GM19463 (cell line): ENCODE data around the gene PRDM1.

Experiments used
- ATAC-seq: cut with Tn5 transposase; IDR thresholded peaks from one replicate; pipeline ENCODE4 v1.9.1; 2021; ENCODE audit warnings: mild to moderate bottlenecking, moderate library complexity; ENCODE audit not compliant: unreplicated experiment

Gene PRDM1

DNA sequence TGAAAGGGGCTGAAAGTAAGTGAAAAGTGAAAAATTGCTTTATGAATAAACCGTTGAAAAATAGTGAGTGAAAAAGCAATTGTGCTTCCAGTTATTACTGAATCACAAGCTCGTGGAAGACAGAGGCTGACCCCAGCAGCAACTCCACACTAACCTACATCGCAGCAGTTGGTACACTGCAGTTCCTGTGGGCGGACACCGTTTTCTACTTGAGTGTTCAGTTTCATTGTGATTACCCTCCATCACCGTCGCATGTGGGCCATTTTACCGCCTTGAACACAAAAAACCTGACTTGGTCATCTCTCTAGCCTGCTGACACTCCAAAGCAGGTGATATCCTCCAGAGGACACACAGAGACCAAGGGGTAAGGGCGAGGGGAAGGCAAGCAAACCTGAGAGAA, 28.4 kb downstream of the PRDM1 start:
- peak; percentile 90 for ATAC-seq

DNA sequence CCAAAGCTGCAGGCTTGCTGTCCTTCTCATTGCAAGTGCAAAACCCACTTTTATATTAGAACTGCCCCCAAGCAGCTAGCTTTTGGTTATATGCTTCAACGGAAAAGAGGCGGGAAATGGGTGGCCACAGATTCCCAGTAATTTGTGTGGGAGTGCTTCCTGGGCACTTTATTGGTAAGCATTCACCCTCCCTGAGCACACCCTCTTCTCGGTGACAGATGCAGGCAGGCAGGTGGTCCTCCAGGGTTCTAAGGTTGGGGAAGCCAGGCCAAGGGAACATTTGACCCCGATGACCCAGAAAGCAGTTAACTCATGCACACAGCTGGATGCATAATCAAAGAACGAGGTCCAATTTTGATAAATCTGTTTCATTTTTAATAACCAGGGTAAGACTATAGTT, 29.1 kb downstream of the PRDM1 start:
- no peak for ATAC-seq

GRCh38 chr6:106116125-106116832, 30.1 kb downstream of the PRDM1 start:
- no peak for ATAC-seq

- ATAC-seq: peak; percentile 28
Measured at GRCh38 chr6:106117579-106117978, 31.4 kb downstream of the PRDM1 start.

DNA sequence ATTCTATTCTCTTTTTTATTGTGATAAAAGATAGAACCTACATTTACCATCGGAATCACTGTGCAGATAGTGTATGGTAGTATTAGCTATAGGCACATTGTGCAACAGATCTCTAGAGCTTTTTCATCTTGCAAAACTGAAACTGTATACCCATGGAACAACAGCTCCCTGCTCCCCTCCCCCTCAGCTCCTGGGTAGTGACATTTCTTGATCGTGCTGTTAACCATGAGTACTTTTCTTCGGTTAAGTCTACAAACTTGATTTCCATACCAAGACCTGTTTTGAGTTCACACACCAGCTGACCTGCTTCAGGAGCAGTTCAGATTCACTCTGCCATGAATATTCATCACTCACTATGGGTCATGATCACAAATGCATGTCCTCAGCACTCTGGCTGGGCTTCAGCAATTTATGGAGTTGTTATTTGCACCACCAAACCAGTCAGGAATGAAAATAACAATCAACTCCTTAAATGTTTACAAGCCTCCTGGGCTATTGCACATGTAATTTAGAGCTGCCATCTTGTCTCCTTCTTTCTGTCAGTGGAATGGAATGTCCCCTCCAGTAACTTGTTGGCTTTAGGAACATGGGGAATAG, 32.8 kb downstream of the PRDM1 start:
- ATAC-seq: no peak

DNA sequence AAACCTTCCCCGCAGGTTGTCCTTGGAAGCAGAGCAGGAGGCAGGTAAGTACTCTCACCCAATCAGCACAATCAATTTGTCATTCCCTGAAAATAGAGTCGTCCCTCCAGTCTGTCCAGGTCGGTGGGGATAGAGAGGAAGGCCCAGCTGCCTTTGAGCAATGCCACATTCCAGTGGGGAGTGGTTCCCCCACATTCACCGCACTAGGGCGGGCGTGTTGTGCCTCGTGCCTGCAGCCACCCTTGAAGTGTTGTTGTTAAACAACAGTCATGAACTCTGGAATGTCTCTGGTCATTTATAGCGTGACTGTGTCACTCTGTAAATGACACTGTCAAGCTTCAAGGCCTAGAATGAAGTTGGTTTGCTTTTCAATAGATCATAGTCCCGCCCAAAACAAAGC, 33.4 kb downstream of the PRDM1 start:
- no peak for ATAC-seq

- no peak for ATAC-seq
Measured at GRCh38 chr6:106120006-106120405, 33.9 kb downstream of the PRDM1 start.

DNA sequence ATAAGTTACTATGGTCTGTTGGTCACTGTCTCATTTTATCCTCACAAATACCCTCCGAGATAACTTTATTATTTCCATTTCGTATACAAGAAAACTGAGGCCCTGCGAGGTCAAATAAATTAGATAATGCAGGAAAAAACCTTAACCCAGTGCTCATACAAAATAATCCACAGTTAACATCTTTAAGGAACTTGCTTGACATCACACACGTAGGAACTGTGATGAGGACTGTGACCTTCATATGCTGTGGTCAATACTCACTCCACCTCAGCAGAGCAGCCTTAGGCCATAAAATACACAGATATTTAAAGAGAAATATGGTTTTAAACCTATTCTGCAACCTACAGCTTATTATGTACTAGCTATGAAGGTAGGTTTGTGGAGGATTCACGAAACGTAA, 34.3 kb downstream of the PRDM1 start:
- no peak for ATAC-seq

GRCh38 chr6:106122306-106122918, 36.3 kb downstream of the PRDM1 start:
- no peak for ATAC-seq

DNA sequence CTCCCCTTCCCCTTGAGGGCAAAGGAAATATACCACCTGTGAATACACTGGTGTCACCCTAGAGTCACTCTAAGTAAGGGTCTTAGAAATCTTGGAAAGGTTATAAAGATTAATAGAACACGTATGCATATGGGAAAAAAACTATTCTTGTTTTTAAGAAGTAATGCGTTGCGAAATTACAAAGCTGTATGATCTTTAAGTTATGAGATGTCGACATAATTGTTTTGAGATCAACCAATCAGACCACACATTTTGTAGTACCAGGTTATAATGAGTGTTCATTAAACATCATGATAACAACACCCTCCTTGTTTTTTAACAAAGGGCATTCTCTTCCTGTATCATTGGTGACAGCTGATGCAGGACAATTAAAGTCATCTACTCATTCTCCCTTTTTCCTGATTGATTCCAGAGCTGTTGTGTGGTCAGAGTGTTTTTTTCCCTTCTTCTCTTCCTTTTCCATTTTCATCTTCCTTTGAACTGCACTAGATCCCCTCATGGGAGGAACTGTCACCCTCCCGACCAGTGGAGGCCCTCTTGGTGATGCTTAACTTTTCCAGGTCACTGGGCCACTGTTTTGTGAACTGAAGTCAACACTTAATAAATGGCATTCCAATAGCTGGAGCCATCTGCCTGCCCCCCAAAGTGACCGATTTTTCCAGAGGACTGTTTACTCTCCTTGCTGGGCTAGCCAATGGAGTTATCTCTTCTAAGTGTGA, 37.0 kb downstream of the PRDM1 start:
- ATAC-seq: no peak

DNA sequence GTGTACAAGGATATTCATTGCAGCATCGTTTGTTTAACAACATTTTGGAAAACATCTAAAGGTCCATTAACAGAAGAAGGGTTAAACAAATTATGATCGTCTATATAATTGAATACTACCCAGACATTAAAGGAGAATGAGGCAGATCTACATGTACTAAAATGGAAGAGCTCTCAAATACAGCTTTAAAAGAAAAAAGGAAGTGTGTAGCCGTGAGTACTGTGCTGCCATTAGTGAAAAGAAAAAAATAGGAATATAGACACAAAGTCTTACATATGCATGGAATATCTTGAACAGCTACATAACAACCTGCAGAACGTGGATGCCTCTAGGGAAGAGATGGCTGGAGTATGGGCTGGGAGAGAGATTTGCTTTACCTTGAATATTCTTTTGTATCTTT, 37.9 kb downstream of the PRDM1 start:
- ATAC-seq: no peak

GRCh38 chr6:106124437-106125430, 38.6 kb downstream of the PRDM1 start:
- ATAC-seq: peak; percentile 24

DNA sequence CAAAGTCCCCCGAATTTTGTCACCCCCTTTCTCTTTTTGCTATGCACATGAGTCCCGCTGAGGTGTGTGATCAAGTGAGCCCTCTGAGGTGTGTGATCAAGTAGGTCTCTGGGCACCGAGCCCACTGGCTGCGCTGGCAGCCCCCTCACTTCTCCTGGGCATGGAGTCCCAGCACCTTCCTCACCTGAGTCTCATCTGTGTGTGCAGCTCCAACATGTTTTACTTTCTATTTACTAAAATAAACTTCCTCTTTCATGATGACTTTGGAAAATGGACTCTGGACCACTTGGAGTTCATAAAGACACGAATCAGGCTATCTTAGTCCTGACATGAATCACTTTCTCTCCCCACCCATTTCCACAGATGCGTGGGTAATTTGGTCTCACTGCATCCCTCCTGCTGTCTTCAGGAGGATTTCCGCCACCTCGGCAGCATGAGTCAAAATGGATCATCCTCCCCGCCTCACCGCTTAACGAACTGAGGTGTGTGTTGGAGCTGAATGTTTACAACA, 39.8 kb downstream of the PRDM1 start:
- peak; percentile 67 for ATAC-seq

DNA sequence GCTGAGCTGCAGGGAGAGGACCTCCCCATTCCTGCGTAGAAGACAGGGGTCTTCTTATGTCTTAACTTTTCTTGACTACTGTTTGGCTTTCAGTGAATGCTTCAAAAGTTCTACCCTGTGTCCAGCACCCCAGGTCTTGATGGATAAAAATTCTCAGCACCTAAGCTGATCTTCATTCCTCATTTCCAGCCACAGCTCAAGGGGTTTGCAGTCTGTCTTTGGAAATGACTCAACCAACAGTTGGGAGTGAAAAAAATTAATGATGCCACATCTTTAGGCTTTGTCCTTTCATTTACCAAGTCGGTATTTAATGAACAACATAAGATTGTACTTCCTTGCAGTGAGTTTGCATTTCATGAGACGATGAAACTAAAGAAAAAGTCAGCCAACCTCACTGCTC, 40.3 kb downstream of the PRDM1 start:
- peak; percentile 3 for ATAC-seq

GRCh38 chr6:106128981-106129781, 43.0 kb downstream of the PRDM1 start:
- ATAC-seq: no peak

GRCh38 chr6:106132153-106132698, 46.1 kb downstream of the PRDM1 start:
- ATAC-seq: no peak

- ATAC-seq: no peak
Measured at GRCh38 chr6:106133040-106133439, 46.9 kb downstream of the PRDM1 start.

DNA sequence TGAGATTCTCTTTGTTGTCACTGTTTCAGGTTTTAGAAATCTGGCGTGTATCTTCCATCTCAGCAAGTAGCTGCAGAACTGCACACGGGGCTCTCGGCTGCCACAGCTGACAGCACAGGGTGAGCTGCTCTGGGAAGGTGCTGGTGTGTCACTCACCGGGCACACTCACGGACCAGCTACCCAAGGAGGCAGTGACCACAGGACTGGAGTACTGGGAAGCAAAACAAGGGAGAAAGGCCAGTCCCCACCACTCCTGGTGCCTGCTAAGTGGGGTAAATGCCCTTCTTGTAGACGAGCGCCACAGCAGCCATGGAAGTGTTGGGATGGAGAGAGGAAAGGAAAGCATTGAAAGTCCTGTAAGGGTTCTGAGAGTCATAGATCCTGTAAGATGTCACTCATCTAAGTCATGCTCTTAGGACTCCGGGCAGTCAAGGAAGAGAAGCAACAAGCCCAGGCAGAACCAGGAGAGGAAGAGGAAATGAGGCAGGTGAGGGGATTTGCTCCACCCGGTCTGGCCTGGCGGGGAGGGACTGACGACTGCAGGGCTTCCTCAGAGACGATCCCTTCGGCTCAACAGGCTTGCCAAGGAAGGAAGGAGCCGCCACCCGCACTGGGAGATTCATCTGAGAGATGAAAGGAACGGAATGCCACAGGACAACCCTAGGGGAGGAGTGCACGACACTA, 48.1 kb downstream of the PRDM1 start:
- ATAC-seq: no peak
